SU-DHL-6 (cell line): ENCODE results near the gene OR1J2.

Source experiments
- EZH2phosphoT487 ChIP-seq: fragments of 200-600 bp; sonication (generic), shearing (Covaris generic); conservative IDR thresholded peaks from 2 replicates; pipeline ENCODE4 v1.6.1; 2018; ENCODE audit warnings: mild to moderate bottlenecking, antibody characterized with exemption, low read length, moderate library complexity, mixed read lengths
- TF ChIP-seq, protein P1 (sequence below): fragments of 200-600 bp; sonication (generic); IDR thresholded peaks from one replicate; pipeline ENCODE4 v1.5.1; 2017; ENCODE audit warnings: antibody characterized with exemption, mild to moderate bottlenecking, low read length, moderate library complexity; ENCODE audit not compliant: insufficient read depth, poor library complexity, severe bottlenecking

DNA sequence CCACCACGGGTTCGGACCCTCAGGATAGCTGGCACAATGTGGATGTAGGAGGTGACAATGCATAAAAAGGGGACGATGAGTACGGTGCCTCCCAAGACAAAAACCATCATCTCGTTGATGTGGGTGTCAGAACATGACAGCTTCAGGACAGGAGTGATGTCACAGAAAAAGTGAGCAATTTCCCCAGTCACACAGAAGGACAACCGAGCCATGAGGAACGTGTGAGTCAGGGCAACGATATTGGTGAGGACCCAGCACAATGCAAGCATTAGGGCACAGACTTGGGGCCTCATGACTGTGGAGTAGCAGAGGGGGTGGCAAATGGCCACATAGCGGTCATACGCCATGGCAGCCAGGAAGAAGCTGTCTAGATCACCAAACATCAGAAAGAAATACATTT is 16.0 kb downstream of the OR1J2 start:
- TF ChIP-seq, protein P1, sequence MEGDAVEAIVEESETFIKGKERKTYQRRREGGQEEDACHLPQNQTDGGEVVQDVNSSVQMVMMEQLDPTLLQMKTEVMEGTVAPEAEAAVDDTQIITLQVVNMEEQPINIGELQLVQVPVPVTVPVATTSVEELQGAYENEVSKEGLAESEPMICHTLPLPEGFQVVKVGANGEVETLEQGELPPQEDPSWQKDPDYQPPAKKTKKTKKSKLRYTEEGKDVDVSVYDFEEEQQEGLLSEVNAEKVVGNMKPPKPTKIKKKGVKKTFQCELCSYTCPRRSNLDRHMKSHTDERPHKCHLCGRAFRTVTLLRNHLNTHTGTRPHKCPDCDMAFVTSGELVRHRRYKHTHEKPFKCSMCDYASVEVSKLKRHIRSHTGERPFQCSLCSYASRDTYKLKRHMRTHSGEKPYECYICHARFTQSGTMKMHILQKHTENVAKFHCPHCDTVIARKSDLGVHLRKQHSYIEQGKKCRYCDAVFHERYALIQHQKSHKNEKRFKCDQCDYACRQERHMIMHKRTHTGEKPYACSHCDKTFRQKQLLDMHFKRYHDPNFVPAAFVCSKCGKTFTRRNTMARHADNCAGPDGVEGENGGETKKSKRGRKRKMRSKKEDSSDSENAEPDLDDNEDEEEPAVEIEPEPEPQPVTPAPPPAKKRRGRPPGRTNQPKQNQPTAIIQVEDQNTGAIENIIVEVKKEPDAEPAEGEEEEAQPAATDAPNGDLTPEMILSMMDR: no peak
- TF ChIP-seq EZH2phosphoT487: no peak
